HG02943 (cell line): ENCODE measurements around the gene GATA3.

Experiments
- ATAC-seq: cut with Tn5 transposase; IDR thresholded peaks from one replicate; pipeline ENCODE4 v1.9.1; 2021; ENCODE audit warnings: mild to moderate bottlenecking, low read depth, moderate library complexity; ENCODE audit not compliant: unreplicated experiment

The GATA3 gene

GRCh38 chr10:8063128-8063908 is 8.8 kb downstream of the GATA3 start:
- no peak for ATAC-seq

GRCh38 chr10:8063935-8064334 is 9.4 kb downstream of the GATA3 start:
- no peak for ATAC-seq

GRCh38 chr10:8064436-8064835 is 9.9 kb downstream of the GATA3 start:
- ATAC-seq: no peak

- ATAC-seq: no peak
These were observed 11.2 kb downstream of the GATA3 start for GRCh38 chr10:8065651-8066050.

GRCh38 chr10:8066124-8066523 is 11.6 kb downstream of the GATA3 start:
- ATAC-seq: no peak

- no peak for ATAC-seq
These were observed 12.3 kb downstream of the GATA3 start for GRCh38 chr10:8066797-8067196.

- ATAC-seq: no peak
These were observed 14.6 kb downstream of the GATA3 start for GRCh38 chr10:8069108-8069507.

GRCh38 chr10:8069627-8070026 is 15.1 kb downstream of the GATA3 start:
- no peak for ATAC-seq

- no peak for ATAC-seq
These were observed 16.0 kb downstream of the GATA3 start for GRCh38 chr10:8070440-8070839.

GRCh38 chr10:8071006-8071405 is 16.5 kb downstream of the GATA3 start:
- no peak for ATAC-seq

- ATAC-seq: no peak
These were observed 17.2 kb downstream of the GATA3 start for GRCh38 chr10:8071666-8072065.

GRCh38 chr10:8072211-8072610 is 17.7 kb downstream of the GATA3 start:
- no peak for ATAC-seq

GRCh38 chr10:8073691-8074416 is 19.4 kb downstream of the GATA3 start:
- no peak for ATAC-seq

GRCh38 chr10:8074881-8075280 is 20.4 kb downstream of the GATA3 start:
- no peak for ATAC-seq

GRCh38 chr10:8075282-8076260 is 21.1 kb downstream of the GATA3 start:
- ATAC-seq: no peak

- ATAC-seq: no peak
These were observed 22.4 kb downstream of the GATA3 start for GRCh38 chr10:8076933-8077332.

- ATAC-seq: no peak
These were observed 23.5 kb downstream of the GATA3 start for GRCh38 chr10:8078027-8078426.

- no peak for ATAC-seq
These were observed 24.6 kb downstream of the GATA3 start for GRCh38 chr10:8079126-8079525.

- no peak for ATAC-seq
These were observed 30.3 kb downstream of the GATA3 start for GRCh38 chr10:8084799-8085198.

GRCh38 chr10:8085251-8085650 is 30.8 kb downstream of the GATA3 start:
- no peak for ATAC-seq

GRCh38 chr10:8086315-8086714 is 31.8 kb downstream of the GATA3 start:
- ATAC-seq: no peak
